ENCODE measurements around the gene SLC9A9. TPM values are rescaled to one million over a fixed set of nuclear protein-coding genes. Genes with fewer than 3 reads are reported as not detected.

SLC9A9 gene
- total and polyA plus RNA-seq, 9 of the 15 experiments (the other 6 are each of a cell fraction or from before 2014, with no cell fraction given) = 0.03 to 0.13 TPM; not detected in 7

DNA sequence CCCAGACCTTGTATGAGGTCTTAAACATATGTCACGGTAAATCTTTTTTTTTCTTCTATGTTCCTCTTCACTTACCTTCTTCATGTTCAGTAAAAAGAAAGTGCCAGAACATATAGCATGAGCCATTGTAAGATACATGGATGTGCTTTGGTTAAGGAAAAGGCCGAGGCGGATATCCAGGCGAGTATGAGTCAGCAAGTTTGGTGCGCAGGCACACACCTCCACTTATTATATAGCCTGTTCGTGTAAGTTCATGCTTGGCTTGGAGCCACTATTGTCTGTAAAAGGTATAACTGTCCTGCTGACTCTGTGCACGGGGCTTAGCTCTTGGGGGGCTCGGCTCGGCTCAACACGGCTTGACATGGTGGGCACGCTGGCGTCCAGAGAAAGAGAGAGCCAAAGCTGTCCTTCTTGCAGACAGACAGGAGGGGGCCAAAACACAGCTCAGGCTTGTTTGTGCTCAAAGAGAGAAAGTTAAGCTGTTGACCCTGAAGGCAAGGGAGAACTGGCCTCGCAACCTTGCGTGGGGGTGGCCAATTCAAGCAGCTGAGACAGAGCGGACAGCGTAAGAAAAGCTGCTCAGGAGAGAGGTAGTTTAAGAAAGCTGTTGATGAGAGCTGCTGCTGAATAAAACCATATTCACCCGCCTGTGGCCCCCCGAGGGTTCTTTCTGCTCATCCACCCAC, 251.2 kb downstream of the SLC9A9 start (continued):
- TF ChIP-seq ZNF668 (CRISPR knock-in tag; IDR thresholded peaks at IDR 0.05) (0 out of 2 replicates have a peak, but pooled peaks have one; percentile 44), C11orf30 (IDR thresholded peaks at IDR 0.05; ENCODE audit: low read depth) (peak; percentile 95), NR4A1 (CRISPR knock-in tag; IDR thresholded peaks at IDR 0.05) (no peak), NR4A1 (tag; IDR thresholded peaks at IDR 0.05) (peak; percentile 91), SP1 (CRISPR knock-in tag; IDR thresholded peaks at IDR 0.05) (no peak), PTTG1 (tag; IDR thresholded peaks at IDR 0.05; ENCODE audit: low read depth) (no peak), ZNF280B (CRISPR knock-in tag; IDR thresholded peaks at IDR 0.05) (no peak), ARID1B (IDR thresholded peaks at IDR 0.05) (peak; percentile 26; the same call in 1 of the 2 replicates), ZNF717 (CRISPR knock-in tag; IDR thresholded peaks at IDR 0.05) (no peak), MAFK (IDR thresholded peaks at IDR 0.05; ENCODE audit: low read length) (peak; percentile 83), SMAD3 (CRISPR knock-in tag; conservative IDR thresholded peaks at IDR 0.05) (0 out of 2 replicates have a peak, but pooled peaks have one; percentile 29), RUNX1 (IDR thresholded peaks at IDR 0.05; ENCODE audit: low read depth) (no peak)
- TF ChIP-seq, protein P1, sequence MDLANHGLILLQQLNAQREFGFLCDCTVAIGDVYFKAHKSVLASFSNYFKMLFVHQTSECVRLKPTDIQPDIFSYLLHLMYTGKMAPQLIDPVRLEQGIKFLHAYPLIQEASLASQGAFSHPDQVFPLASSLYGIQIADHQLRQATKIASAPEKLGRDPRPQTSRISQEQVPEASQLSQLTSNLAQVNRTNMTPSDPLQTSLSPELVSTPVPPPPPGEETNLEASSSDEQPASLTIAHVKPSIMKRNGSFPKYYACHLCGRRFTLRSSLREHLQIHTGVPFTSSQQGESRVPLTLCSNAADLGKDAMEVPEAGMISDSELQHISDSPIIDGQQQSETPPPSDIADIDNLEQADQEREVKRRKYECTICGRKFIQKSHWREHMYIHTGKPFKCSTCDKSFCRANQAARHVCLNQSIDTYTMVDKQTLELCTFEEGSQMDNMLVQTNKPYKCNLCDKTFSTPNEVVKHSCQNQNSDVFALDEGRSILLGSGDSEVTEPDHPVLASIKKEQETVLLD (IDR thresholded peaks at IDR 0.05) = no peak
- TF ChIP-seq, protein P2, sequence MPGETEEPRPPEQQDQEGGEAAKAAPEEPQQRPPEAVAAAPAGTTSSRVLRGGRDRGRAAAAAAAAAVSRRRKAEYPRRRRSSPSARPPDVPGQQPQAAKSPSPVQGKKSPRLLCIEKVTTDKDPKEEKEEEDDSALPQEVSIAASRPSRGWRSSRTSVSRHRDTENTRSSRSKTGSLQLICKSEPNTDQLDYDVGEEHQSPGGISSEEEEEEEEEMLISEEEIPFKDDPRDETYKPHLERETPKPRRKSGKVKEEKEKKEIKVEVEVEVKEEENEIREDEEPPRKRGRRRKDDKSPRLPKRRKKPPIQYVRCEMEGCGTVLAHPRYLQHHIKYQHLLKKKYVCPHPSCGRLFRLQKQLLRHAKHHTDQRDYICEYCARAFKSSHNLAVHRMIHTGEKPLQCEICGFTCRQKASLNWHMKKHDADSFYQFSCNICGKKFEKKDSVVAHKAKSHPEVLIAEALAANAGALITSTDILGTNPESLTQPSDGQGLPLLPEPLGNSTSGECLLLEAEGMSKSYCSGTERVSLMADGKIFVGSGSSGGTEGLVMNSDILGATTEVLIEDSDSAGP (CRISPR knock-in tag; IDR thresholded peaks at IDR 0.05) = no peak
- TF ChIP-seq, protein P3, sequence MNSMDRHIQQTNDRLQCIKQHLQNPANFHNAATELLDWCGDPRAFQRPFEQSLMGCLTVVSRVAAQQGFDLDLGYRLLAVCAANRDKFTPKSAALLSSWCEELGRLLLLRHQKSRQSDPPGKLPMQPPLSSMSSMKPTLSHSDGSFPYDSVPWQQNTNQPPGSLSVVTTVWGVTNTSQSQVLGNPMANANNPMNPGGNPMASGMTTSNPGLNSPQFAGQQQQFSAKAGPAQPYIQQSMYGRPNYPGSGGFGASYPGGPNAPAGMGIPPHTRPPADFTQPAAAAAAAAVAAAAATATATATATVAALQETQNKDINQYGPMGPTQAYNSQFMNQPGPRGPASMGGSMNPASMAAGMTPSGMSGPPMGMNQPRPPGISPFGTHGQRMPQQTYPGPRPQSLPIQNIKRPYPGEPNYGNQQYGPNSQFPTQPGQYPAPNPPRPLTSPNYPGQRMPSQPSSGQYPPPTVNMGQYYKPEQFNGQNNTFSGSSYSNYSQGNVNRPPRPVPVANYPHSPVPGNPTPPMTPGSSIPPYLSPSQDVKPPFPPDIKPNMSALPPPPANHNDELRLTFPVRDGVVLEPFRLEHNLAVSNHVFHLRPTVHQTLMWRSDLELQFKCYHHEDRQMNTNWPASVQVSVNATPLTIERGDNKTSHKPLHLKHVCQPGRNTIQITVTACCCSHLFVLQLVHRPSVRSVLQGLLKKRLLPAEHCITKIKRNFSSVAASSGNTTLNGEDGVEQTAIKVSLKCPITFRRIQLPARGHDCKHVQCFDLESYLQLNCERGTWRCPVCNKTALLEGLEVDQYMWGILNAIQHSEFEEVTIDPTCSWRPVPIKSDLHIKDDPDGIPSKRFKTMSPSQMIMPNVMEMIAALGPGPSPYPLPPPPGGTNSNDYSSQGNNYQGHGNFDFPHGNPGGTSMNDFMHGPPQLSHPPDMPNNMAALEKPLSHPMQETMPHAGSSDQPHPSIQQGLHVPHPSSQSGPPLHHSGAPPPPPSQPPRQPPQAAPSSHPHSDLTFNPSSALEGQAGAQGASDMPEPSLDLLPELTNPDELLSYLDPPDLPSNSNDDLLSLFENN (IDR thresholded peaks at IDR 0.05; ENCODE audit: low read depth in 2 of 2, low read length in 2 of 2) = 0 out of 4 replicates have a peak, but pooled peaks of 1 of the 2 experiments have one; percentile 24
- TF ChIP-seq, protein P4, sequence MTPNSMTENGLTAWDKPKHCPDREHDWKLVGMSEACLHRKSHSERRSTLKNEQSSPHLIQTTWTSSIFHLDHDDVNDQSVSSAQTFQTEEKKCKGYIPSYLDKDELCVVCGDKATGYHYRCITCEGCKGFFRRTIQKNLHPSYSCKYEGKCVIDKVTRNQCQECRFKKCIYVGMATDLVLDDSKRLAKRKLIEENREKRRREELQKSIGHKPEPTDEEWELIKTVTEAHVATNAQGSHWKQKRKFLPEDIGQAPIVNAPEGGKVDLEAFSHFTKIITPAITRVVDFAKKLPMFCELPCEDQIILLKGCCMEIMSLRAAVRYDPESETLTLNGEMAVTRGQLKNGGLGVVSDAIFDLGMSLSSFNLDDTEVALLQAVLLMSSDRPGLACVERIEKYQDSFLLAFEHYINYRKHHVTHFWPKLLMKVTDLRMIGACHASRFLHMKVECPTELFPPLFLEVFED (CRISPR knock-in tag; conservative IDR thresholded peaks at IDR 0.05) = no peak
